Liver (tissue), 3 donors: Measurements from ENCODE around the gene CCBE1.

Source experiments
- GABPA ChIP-seq, 2 donors: IDR thresholded peaks in 1 of 2; conservative IDR thresholded peaks in 1 of 2; 2 replicates each; pipeline ENCODE4 v1.6.1; 2016; ENCODE audit warnings: antibody characterized with exemption in 2 of 2, mild to moderate bottlenecking in 1 of 2, moderate library complexity in 1 of 2
- JUND ChIP-seq, 2 donors: IDR thresholded peaks; 2 replicates each; pipeline ENCODE4 v1.6.1; 2016; ENCODE audit warnings: antibody characterized with exemption in 2 of 2
- RAD21 ChIP-seq, 2 donors: IDR thresholded peaks; 2 replicates each; pipeline ENCODE4 v1.6.1; 2016; ENCODE audit warnings: antibody characterized with exemption in 2 of 2, mild to moderate bottlenecking in 2 of 2
- RXRA ChIP-seq, 2 donors: IDR thresholded peaks; 2 replicates each; pipeline ENCODE4 v1.6.1; 2017 to 2018; ENCODE audit warnings: antibody characterized with exemption in 2 of 2, mild to moderate bottlenecking in 1 of 2
- TAF1 ChIP-seq: conservative IDR thresholded peaks from 2 replicates; pipeline ENCODE4 v1.6.1; 2016; ENCODE audit warnings: antibody characterized with exemption, mild to moderate bottlenecking
- YY1 ChIP-seq: IDR thresholded peaks from 2 replicates; pipeline ENCODE4 v1.6.1; 2016; ENCODE audit warnings: antibody characterized with exemption, mild to moderate bottlenecking
- TF ChIP-seq, protein P1 (sequence below): fragments of 150-350 bp; IDR thresholded peaks from 2 replicates; pipeline ENCODE4 v1.5.1; 2017; ENCODE audit warnings: improper control_type of control experiment, low read depth, low read length; ENCODE audit not compliant: missing input control
- donor health status: healthy.
- donor health status: healthy.

- TF ChIP-seq, protein P1, sequence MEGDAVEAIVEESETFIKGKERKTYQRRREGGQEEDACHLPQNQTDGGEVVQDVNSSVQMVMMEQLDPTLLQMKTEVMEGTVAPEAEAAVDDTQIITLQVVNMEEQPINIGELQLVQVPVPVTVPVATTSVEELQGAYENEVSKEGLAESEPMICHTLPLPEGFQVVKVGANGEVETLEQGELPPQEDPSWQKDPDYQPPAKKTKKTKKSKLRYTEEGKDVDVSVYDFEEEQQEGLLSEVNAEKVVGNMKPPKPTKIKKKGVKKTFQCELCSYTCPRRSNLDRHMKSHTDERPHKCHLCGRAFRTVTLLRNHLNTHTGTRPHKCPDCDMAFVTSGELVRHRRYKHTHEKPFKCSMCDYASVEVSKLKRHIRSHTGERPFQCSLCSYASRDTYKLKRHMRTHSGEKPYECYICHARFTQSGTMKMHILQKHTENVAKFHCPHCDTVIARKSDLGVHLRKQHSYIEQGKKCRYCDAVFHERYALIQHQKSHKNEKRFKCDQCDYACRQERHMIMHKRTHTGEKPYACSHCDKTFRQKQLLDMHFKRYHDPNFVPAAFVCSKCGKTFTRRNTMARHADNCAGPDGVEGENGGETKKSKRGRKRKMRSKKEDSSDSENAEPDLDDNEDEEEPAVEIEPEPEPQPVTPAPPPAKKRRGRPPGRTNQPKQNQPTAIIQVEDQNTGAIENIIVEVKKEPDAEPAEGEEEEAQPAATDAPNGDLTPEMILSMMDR, result no peak
- TF ChIP-seq GABPA (IDR thresholded peaks at IDR 0.05 in 1 of 2, conservative IDR thresholded peaks at IDR 0.05 in 1 of 2) (no peak), RAD21 (IDR thresholded peaks at IDR 0.05) (no peak), TAF1 (no peak), RXRA (IDR thresholded peaks at IDR 0.05) (no peak), JUND (IDR thresholded peaks at IDR 0.05) (no peak), YY1 (no peak)
These were observed 80.7 kb downstream of the CCBE1 start for GRCh38 chr18:59616501-59616900.
